Measurements from ENCODE around the gene EFCAB14.
"Not testable (repeated sequence)": the region's sequence is repeated elsewhere in the genome, so short reads cannot be mapped to it uniquely, and the experiment has no call there.

The EFCAB14 gene, protein sequence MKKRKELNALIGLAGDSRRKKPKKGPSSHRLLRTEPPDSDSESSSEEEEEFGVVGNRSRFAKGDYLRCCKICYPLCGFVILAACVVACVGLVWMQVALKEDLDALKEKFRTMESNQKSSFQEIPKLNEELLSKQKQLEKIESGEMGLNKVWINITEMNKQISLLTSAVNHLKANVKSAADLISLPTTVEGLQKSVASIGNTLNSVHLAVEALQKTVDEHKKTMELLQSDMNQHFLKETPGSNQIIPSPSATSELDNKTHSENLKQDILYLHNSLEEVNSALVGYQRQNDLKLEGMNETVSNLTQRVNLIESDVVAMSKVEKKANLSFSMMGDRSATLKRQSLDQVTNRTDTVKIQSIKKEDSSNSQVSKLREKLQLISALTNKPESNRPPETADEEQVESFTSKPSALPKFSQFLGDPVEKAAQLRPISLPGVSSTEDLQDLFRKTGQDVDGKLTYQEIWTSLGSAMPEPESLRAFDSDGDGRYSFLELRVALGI

DNA sequence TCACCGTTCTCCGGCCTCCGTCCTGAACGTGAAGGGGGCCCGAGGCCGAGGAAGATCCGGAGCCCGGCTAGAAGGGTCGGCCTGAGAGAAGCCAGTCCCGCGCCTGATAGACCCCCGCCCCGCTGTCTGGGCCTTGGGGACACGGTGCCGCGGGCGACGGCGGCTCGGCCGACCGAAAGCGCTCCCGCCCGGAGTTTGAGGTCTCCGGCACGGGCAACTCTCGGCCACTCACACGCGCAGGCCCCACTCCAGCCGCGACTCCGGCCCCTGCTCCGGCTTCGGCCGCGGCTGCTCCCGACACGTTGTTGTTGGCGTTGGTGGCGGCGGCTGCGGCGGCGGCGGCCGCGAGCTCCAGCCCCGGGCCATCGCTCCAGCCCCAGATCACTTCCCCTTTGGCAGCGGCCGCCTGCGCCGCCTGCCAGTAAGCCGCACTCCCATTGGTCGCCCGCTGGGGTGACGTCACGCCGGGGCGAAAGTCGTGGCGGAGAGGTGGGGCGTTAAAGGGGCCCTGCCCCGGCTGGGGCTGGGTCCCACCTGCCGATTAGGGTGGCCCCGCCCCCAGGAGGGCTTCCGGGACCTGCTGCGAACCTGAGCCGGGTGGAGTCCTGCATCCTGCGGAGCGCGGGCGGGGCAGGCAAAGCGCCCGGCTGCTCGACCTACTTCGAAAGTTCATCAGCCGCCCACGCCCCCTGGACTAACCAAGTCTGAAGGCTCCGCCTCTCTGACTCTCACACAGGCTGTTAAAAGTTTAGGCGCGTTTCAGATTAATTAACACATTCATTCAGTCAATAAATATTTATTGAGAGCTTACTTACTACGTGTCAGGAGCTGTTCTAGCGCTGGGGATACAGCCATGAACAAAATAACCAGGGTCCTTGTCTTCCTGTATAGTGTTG lies at the start of gene EFCAB14:
EFCAB14 (minus strand) TSS at position 388 of the 896 bp plus-strand sequence. CDS start 1,027 bp downstream, outside the sequence.
- peak; percentile 99 for DNase-seq

DNA sequence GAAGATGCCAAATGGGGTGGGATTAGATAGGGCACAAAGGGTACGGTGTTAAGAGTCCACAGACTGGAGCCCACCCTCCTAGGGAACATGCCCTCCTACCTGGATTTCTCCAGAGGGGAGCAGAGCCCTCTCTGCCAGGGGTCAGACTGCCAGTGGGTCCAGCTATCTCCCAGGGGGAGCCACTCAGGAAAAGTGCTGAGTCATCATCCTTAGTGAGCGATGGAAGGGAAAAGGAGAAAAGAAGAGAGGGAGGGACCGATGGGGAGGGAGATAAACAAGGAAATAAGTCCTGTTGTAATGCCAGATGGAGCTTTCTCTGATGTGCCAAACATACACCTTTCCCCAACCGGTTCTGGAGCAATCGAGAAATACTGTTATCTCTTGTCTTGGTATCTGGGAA lies 49.5 kb upstream of the EFCAB14 start:
- no peak for DNase-seq

DNA sequence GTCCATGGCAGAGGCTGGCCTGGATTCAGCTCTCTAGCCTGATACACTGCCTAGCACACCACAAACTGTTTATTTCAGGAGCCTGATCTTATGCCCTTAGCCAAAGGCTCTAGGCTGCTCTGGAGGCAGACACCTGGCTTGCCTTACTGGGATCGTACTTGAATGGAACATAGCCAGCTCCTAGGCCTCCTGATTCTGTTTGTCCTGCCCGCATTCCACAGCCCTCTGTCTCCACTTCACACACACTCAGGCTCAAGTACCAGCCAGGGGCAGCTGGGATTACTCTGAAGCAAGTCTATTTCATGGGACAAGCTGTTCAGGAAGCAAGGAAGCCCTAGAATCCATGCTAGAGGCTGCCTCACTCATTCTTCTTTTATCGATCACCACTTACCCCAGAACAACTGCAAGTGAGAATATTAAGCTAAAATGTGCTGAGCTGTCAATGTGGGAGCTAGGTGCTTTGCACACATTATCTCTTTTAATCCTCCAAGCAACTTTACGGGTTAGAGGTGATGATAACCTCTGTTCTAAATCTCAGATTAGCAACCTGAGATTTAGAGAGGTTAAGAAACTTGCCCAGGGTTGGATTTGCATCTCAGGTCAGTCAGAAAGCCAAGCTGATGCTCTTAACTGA lies 48.9 kb upstream of the EFCAB14 start:
- DNase-seq: peak; percentile 98

DNA sequence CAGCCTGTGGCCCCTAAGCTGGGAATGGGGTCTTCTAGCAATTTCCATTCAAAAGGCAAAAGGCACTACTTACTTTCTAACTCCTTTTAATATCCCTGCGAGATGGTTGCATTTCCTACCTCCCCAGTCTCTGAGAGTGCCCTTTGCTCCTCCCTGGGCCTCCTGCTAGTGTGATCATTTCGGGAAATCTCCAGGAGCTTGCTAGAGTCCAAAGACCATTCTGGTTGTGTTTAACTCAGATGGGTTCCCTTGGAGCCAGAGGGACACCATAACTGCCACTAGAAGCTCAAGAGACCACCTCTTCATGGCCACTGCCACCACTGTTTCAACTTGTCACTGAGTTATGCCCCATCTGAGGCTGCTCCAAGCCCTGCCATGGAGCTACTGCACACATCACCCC lies 45.5 kb upstream of the EFCAB14 start:
- DNase-seq: no peak

DNA sequence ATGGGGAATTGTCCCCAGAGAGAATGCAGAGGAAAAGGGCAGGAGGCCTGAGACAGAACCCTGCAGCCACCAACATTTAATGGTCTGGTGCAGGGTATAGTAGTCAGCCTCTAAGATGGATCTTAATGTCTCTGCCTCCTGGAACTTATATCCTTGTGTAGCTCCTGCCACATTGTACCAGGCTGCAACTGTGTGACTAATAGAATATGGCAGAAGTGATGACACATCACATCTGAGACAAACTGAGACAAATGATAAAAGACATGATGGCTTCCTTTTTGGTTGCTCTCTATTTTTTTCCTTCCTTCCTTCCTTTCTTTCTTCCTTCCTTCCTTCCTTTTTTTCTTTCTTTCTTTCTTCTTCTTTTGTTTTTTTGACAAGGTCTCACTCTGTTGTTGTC lies 42.8 kb upstream of the EFCAB14 start:
- no peak for DNase-seq

DNA sequence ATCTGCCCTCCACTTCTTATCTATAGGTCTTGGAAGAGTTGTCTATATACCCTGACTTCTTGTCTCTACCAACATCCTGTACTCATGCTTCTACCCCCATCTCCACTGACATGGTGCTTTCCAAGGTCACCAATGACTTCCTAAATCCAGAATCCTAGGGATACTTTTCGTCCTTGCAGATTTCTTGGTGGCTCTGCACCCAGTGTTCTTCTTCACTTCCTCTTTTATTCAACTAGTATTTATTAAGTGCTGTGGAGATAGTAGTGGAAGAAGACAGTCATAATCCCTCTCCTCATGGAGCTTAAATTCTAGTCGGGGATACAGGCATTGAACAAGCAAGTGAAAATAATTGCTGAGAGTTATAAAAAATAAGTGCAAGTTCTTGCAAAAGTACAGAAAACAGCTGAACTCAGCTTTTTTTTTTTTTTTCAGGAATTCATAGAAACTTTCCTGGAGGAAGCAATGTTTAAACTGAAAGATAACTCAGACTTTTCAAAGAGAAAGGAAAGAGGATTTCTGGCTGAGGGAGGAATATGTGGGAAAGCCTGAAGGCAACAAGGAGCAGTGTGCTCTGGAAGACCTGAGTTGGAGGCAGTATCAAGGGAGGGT lies 41.7 kb upstream of the EFCAB14 start:
- no peak for DNase-seq

DNA sequence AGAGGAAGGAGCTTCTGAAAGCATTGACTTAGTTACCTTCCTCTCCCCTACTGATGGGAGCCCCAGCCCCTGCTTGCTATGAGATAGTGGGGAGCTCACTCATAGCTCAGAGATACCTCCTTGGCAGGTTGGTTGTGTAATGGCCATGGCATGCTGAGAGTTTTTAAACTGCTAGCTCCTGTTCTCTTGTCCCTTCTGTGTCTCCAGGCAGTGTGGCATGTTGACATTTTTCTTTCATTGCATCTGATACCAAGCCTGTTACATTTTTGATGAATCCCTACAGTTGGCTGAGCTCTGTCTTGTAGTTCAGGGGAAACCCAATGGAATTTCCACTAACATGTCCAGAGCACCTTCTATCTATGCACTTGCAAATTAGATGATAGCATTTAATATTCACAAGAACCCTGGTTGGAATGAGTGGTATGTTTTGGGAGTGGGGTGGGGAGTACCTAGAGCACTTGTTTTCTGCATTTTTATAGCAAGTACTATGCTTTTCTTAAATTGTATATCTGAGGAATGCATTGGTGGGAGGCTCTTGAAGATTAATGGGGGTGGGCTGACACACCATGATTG lies 39.1 kb upstream of the EFCAB14 start:
- no peak for DNase-seq

DNA sequence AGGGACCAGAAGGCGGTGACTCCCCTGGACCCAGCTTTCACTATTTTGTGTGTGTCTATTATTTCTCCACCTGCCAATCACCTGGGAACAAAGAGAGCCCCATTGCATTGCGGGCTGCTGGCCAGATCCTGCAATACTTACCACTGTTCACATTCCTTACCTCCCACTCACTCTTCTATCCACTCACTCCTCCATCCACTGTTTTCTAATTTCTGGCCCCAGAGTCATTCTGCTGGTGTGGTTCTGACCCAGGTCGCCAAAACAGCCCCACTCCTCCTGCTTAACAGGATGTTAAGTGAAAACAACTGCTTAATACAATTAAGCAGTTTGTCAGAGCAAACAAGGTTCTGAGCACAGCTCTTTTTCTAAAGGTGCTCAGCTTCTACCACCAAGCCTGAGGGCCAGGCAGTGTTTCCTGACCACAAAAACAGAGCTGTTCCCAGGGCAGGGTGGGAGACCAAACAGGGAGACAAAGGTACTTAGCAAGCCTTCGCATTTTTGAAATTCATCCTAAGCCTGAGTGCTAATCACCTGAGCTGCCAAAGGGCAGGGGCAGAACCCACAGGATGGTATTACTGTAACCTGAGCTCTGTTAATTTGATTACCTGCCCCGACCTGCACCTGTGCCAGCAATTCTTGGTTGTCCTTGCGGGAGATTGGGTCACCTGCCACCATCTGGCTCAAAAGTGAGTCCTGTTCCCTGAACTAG lies 38.5 kb upstream of the EFCAB14 start:
- DNase-seq: peak; percentile 97

DNA sequence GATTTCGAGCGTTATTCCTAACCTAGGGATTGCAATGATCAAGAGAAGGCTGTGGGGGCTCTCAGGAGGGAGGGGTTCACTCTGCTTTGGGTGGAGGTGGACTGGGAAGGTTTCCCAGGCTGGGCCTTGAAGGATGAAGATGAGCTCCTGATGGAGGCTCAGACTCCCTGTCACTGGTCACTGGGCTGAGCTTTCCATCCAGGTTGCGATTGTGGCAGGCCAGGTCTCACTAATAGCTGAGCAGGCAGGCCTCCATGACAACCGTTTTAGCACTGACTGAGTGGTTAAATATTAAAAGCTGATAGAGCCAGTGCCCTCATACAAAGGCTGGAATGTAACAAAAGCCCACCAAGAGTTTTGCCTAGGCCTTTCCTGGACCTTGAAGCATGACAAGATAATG lies 36.2 kb upstream of the EFCAB14 start:
- no peak for DNase-seq

DNA sequence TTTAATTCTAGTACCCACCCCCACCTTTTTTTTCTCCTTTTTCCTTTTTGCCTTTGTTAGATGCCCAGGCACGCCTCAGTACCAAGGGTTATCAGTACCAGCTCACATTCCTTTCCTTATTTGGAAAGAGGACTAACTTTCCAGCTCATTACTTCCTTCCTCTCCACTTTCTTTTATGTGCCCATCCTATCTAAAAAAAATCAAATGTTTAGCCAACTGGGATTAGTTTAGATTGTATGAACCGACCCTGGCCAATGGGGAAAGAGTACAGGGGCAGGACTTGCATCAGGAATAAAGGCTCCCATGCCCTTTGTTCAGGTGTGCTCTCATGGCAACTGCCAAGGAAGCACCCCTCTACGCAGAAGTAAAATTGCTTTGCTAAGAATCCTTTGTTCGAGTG lies 35.8 kb upstream of the EFCAB14 start:
- not testable (repeated sequence) for DNase-seq

DNA sequence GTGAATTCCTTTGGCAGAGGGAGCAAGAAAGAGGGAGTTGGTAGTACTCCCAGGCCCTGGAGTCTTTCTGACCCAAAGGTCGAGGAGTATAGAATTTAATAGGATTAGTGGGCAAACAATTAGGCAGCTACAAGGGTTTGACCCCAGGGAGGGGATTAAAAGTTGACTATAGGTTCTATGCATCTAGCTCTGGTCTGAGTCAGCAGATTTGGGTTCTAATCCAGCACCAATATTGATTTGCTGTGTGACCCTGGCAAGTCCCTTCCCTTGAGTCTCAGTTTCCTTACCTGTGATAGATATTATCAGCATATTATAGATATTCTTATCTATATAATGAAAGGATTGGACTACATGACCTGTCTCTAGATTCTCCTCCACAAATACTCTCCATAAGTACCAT lies 35.1 kb upstream of the EFCAB14 start:
- DNase-seq: no peak

DNA sequence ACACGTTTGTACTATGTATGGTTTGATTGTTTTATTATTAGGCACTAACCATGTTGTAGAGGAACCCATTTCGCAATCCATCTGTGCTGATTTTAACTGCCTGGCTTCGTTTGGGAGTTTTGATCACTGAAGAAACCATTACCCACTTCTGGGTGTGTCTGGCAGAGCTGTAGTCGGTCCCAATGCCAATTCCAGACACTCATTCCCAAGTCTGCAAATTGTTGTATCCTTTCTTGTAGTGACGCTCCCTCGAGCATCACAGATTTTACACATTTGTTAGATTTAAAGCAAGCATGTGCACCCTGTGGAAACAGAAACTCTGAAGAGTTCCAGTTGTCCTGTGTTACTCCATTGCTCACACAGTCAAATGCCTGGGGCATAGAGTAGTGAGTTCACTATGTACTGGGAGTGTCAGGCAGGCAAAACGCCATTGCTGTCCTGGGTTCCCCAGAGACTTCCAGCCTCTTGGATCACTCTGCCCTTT lies 31.0 kb upstream of the EFCAB14 start:
- no peak for DNase-seq

DNA sequence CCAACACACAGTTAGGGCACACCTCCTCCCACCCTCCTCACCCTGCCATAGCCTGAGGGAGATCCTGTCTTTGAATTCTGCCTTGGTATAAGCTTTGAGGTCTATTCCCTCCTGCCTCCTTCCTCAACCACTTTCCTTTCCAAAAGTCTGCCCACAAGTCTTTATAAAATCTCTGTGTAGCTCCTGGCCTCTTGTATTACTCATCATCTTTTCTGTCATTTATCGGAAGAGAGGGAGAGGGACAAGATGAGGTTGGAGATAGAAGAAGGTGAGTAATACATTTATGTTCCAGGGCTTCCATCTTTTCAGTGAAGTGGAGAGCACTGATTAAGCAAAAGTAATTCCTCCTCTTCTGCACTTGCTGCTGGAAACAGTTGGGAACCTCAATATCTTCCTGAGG lies 30.5 kb upstream of the EFCAB14 start:
- DNase-seq: no peak

DNA sequence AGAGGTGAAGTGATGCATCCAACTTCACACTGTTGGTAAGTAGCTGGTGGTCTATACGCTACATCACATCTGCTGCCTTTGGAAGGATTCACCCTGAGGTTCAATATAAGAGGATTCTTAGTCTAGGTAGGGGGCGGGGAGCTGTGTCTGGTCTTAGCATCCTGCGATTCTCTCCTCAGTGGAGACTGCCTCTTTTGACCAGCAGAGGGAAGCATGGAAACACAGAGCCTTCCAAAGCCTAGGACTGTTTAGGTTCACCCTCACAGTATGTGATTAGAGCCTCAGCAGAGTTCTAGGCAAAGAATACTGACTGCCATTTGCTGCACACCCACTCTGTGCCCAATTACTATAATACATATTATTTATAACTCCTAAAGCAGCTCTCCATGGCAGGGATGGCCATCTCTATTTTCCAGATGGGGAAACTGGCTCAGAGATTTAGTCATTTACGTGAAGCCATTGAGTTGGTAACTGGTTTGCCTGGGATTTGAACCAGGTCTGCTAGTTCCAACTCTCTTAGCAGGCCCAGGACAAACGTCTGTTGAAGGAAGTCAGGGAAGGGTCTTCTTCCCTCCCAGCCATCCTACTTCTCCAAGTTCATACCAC lies 28.9 kb upstream of the EFCAB14 start:
- DNase-seq: peak; percentile 84

DNA sequence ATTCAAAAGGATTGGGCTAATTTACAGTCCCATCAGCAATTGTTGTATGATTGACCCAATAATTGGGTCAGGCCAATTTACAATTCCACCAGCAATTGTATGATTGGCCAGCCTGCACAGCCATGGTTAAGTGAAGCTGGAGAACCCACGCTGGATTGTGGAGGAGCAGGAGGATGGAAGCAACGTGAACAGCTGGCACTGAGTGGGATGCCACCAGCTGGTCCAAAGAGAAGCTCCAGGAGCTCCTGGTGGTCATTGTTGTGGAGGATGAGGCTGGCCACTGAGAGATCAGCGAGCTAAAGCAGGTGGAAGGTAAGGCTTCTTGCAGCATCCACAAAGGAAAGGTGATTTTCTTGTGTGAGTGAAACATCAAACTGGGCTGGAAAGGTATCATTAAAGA lies 23.2 kb upstream of the EFCAB14 start:
- no peak for DNase-seq

DNA sequence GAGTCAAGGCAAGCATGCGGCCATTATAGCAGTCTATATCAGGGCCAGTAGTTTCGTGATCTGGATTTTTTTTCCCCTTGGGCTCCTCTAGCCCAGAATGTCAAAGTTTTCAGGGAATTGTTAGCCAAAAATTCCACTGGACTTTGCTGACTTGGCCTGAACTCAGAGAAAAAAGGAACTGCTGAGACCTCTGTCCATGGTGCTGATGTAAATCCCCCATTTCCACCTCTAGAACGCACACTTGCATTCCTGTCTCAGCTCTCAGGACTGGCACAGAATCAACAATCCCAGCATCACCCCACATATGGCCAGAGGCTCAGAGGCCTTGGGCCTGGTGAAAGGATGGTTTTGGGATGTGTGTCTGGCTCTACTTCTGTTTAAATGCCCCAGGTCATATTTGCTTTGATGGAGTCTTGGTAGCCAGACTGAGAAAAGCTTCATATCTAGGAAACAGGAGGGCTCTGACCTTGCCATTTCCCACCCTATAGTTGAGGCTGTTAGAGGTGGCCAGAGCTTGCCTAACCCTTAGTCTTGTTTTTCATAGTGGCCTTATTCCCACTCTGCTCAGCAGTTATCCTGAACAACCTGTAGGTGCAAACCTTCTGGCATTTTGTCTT lies 16.9 kb upstream of the EFCAB14 start:
- no peak for DNase-seq

DNA sequence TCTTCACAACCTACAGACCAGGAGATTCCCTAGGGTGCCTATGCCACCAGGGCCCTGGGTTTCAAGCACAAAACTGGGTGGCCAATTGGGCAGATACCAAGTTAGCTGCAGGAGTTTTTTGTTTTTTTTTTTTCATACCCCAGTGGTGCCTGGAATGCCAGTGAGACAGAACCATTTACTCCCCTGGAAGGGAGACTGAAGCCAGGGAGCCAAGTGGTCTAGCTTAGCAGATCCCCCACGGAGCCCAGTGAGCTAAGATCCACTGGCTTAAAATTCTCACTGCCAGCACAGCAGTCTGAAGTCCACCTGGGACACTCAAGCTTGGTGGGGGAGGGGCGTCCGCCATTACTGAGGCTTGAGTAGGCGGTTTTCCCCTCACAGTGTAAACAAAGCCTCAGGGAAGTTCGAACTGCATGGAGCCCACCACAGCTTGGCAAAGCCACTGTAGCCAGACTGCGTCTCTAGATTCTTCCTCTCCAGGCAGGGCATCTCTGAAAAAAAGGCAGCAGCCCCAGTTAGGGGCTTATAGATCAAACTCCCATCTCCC lies 9.5 kb upstream of the EFCAB14 start:
- not testable (repeated sequence) for DNase-seq

DNA sequence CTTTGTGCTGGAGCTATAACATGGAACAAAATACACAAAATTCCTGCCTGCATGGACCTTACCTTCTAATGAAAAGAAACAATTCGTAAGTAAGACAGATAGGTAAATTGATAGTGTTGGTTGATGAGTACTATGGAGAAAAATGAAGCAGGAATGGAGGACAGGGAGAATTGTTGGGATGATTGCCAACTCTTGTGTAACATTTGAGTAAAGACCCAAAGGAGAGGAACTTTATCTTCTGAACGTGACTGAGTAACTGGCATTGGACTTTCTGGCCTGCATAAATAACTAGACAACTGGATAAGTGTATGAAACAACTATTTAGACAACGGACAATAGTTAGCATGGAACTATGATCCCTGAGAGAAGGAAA lies 6.8 kb upstream of the EFCAB14 start:
- DNase-seq: no peak

DNA sequence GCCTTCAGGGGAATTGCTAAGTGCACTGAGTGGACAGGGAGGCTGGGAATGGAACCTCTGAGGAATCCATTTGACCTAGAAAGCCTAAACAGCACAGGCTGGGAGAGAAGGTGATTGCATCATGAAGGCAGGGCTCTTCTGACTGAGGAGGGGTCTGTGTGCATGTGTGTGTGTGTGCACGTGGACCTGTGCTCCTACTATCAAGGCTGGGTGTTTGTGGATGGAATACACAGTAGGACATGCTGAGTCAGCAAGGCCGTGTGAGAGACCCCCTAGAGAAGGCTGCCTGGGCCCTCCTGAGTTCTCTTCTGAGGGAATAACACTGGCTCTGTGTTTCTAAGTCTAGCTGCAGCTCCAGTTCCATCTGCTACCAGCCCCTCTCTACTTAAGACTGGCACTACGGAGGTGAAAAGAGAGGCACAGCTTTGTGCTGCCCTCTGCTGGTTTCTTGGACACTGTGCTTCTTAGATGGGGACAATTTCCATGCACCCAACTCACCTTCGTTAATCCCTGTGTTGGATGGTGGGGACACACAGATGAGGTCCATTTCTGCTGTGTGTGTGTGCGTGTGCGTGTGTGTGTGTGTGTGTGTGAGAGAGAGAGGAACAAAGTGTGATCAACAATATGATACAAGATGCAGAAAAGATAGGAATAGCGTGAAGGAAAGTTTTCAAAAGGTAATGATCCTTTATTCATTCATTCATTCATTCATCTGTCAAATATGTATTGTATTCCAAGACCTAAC lies 6.2 kb upstream of the EFCAB14 start:
- peak; percentile 93 for DNase-seq

DNA sequence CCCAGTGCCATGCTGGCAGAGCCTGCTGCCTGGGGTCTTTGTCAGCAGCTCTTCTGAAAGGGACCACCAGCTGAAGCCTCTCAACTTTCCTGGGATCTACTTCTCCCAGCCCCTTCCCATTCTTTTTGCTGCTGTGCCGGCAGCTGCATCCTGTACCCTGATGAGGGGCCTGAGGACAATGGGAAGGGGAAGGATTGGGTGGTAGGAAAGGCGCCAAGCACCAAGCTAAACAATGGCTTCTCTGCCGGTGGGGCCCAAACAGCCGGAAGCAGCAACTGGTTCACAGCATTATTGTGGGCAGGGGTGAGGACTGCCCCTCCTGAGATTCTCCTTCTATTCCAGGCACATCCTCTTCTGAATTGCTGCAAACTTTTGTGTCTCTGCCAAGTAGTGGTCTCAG lies 5.0 kb upstream of the EFCAB14 start:
- DNase-seq: no peak

Data from NCI-H2029 (cell line).